OCI-LY1 (cell line): ENCODE results near the gene SIRT6.
"Not testable (repeated sequence)": the region's sequence is repeated elsewhere in the genome, so short reads cannot be mapped to it uniquely, and the experiment has no call there.

ENCODE experiments used
- H2AFZ ChIP-seq: fragments of 200-600 bp; sonication (generic), shearing (Covaris generic); 2 replicates; pipeline ENCODE4 v1.6.0; 2014; ENCODE audit warnings: antibody characterized with exemption, mild to moderate bottlenecking, low read length
- H3F3A ChIP-seq: fragments of 200-600 bp; sonication (generic), shearing (Covaris generic); 2 replicates; pipeline ENCODE4 v1.6.0; 2014; ENCODE audit warnings: mild to moderate bottlenecking, antibody characterized with exemption, low read length, moderate library complexity; ENCODE audit not compliant: insufficient read depth
- H3K27ac ChIP-seq: fragments of 200-600 bp; sonication (generic); 2 replicates; pipeline ENCODE4 v1.5.1; 2014; ENCODE audit warnings: low read length, mixed run types, mild to moderate bottlenecking, low read depth; ENCODE audit not compliant: poor library complexity, severe bottlenecking
- H3K27me3 ChIP-seq: fragments of 200-600 bp; sonication (generic); 2 replicates; pipeline ENCODE4 v1.6.0; 2014; ENCODE audit warnings: antibody characterized with exemption, mild to moderate bottlenecking, low read length, moderate library complexity; ENCODE audit not compliant: insufficient read depth
- H3K36me3 ChIP-seq: fragments of 200-600 bp; sonication (generic); 2 replicates; pipeline ENCODE4 v1.6.1; 2014; ENCODE audit warnings: mild to moderate bottlenecking, antibody characterized with exemption, low read length, moderate library complexity, mixed read lengths; ENCODE audit not compliant: insufficient read depth
- H3K4me1 ChIP-seq: fragments of 200-600 bp; sonication (generic); 2 replicates; pipeline ENCODE4 v1.5.1; 2014; ENCODE audit warnings: mild to moderate bottlenecking, low read length, moderate library complexity; ENCODE audit not compliant: insufficient read depth, severe bottlenecking
- H3K4me2 ChIP-seq: fragments of 200-600 bp; sonication (generic), shearing (Covaris generic); 2 replicates; pipeline ENCODE4 v1.6.1; 2014; ENCODE audit warnings: low read length
- H3K4me3 ChIP-seq: fragments of 200-600 bp; sonication (generic); 2 replicates; pipeline ENCODE4 v1.5.1; 2014; ENCODE audit warnings: low read length, low read depth, mild to moderate bottlenecking, mixed read lengths; ENCODE audit not compliant: poor library complexity, severe bottlenecking
- H3K79me2 ChIP-seq: fragments of 200-600 bp; shearing (Covaris generic); 2 replicates; pipeline ENCODE4 v1.6.1; 2016; ENCODE audit warnings: mixed run types, low read length, mixed read lengths; ENCODE audit not compliant: insufficient read depth
- H3K9ac ChIP-seq: fragments of 200-600 bp; sonication (generic), shearing (Covaris generic); 2 replicates; pipeline ENCODE4 v1.6.1; 2014; ENCODE audit warnings: mild to moderate bottlenecking, low read length, mixed read lengths
- H3K9me2 ChIP-seq: fragments of 200-600 bp; sonication (generic), shearing (Covaris generic); 2 replicates; pipeline ENCODE4 v1.6.1; 2014; ENCODE audit warnings: low read depth, mild to moderate bottlenecking, low read length, mixed read lengths
- H3K9me3 ChIP-seq: fragments of 200-600 bp; shearing (Covaris generic); 2 replicates; pipeline ENCODE4 v1.6.1; 2014; ENCODE audit warnings: low read length, mixed read lengths
- H4K20me1 ChIP-seq: fragments of 200-600 bp; sonication (generic), shearing (Covaris generic); 2 replicates; pipeline ENCODE4 v1.6.0; 2016; ENCODE audit warnings: mild to moderate bottlenecking, low read length; ENCODE audit not compliant: insufficient read depth
- CTCF ChIP-seq: fragments of 200-600 bp; sonication (generic), shearing (Covaris generic); IDR thresholded peaks from 2 replicates; pipeline ENCODE4 v1.5.1; 2017; ENCODE audit warnings: mild to moderate bottlenecking, antibody characterized with exemption, low read length, moderate library complexity, mixed read lengths
- EZH2 ChIP-seq: fragments of 200-600 bp; sonication (generic), shearing (Covaris generic); IDR thresholded peaks from 2 replicates; pipeline ENCODE4 v1.8.0; 2017; ENCODE audit warnings: borderline replicate concordance, mixed run types, mild to moderate bottlenecking, antibody characterized with exemption, low read length, moderate library complexity, mixed read lengths

The SIRT6 gene

GRCh38 chr19:4225885-4226284, 43.5 kb upstream of the SIRT6 start:
- Histone ChIP-seq H3K79me2 (no peaks in the 10 kb centered on the region), H3K9ac (no peak overlapping the region), H2AFZ (no peak overlapping the region), H3K4me2 (no peak overlapping the region), H3K9me3 (no peaks in the 10 kb centered on the region), H3K4me3 (no peak overlapping the region), H4K20me1 (no peaks in the 10 kb centered on the region), H3F3A (no peaks in the 10 kb centered on the region), H3K36me3 (no peaks in the 10 kb centered on the region), H3K27me3 (no peaks in the 10 kb centered on the region; the same call in 1 of the 2 replicates), H3K9me2 (no peaks in the 10 kb centered on the region), H3K27ac (no peak overlapping the region), H3K4me1 (no peaks in the 10 kb centered on the region)
- TF ChIP-seq EZH2 (no peak), CTCF (no peak)

DNA sequence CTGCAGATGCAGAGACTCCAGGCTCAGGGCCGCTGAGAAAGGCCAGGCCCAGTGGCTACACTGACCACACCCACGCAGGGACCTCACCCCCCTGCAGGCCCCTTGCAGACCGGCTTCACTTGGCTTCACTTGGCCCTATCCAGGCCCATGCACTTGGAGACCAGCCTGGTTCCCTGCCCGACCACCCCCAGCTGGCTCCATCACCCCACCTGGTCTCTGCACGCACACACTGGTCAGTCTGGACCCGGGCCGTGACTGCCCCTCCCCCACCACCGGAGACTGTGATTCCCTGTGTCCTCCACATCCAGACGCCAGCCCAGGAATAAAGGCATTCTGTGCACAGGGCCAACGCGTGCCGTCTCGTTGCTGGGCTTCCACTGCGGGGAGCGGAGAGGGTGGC, 42.1 kb upstream of the SIRT6 start:
- Histone ChIP-seq H3K4me1 (no peaks in the 10 kb centered on the region), H4K20me1 (no peaks in the 10 kb centered on the region), H3K4me2 (no peak overlapping the region), H3K27me3 (no peaks in the 10 kb centered on the region; the same call in 1 of the 2 replicates), H3K36me3 (no peaks in the 10 kb centered on the region), H3F3A (no peaks in the 10 kb centered on the region), H3K9ac (no peak overlapping the region), H3K27ac (no peak overlapping the region), H3K9me3 (no peaks in the 10 kb centered on the region), H3K9me2 (no peaks in the 10 kb centered on the region), H3K4me3 (no peak overlapping the region), H3K79me2 (no peaks in the 10 kb centered on the region), H2AFZ (no peak overlapping the region)
- TF ChIP-seq EZH2 = no peak
- no peak for TF ChIP-seq CTCF

- Histone ChIP-seq H3K27ac (no peak overlapping the region), H3K9ac (no peak overlapping the region), H3K79me2 (no peaks in the 10 kb centered on the region), H3K9me3 (no peaks in the 10 kb centered on the region), H3K4me1 (no peaks in the 10 kb centered on the region), H3K27me3 (peaks cover 3% of the 10 kb centered on the region; the same call in 1 of the 2 replicates), H2AFZ (no peak overlapping the region), H3K4me3 (no peak overlapping the region), H3K4me2 (no peak overlapping the region), H3F3A (no peaks in the 10 kb centered on the region), H3K9me2 (no peaks in the 10 kb centered on the region), H4K20me1 (no peaks in the 10 kb centered on the region), H3K36me3 (no peaks in the 10 kb centered on the region)
- TF ChIP-seq EZH2 (no peak), CTCF (no peak)
Measured at GRCh38 chr19:4220188-4220587, 37.8 kb upstream of the SIRT6 start.

GRCh38 chr19:4218523-4218922, 36.2 kb upstream of the SIRT6 start:
- H3K4me1 ChIP-seq, H3K79me2 ChIP-seq, H2AFZ ChIP-seq, H3F3A ChIP-seq, H3K27ac ChIP-seq, H3K9me2 ChIP-seq, H3K27me3 ChIP-seq, H3K9ac ChIP-seq, H3K9me3 ChIP-seq, H4K20me1 ChIP-seq, H3K36me3 ChIP-seq, H3K4me3 ChIP-seq, H3K4me2 ChIP-seq: not testable (repeated sequence)
